GM18502 (cell line): ENCODE measurements around the gene NLRP6.
A peak's percentile ranks its signal among the peaks of the same experiment; 100 is the strongest.

ENCODE experiments used
- ATAC-seq: cut with Tn5 transposase; IDR thresholded peaks from one replicate; pipeline ENCODE4 v1.9.1; 2021; ENCODE audit warnings: mild to moderate bottlenecking; ENCODE audit not compliant: unreplicated experiment, poor library complexity

The NLRP6 gene

DNA sequence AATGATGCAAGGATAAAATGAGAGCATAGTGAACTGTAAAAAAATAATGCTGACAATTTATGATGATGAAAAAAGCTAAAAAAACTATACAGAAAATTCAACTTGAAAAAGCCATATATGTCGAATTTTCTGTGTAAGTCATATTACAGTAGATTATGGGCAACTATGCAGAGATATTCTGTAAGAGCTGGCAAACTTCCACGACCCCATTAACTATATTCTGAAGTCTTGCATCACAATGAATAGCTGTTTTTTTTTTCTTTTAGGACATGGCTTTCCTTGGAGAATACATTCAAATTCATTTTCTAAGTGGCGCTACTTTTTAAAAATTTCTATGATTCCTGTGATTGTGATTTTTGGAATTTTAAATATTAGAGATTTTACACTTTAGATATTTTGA lies 23.0 kb upstream of the NLRP6 start:
- ATAC-seq: no peak

GRCh38 chr11:255816-256215 lies 22.4 kb upstream of the NLRP6 start:
- no peak for ATAC-seq

DNA sequence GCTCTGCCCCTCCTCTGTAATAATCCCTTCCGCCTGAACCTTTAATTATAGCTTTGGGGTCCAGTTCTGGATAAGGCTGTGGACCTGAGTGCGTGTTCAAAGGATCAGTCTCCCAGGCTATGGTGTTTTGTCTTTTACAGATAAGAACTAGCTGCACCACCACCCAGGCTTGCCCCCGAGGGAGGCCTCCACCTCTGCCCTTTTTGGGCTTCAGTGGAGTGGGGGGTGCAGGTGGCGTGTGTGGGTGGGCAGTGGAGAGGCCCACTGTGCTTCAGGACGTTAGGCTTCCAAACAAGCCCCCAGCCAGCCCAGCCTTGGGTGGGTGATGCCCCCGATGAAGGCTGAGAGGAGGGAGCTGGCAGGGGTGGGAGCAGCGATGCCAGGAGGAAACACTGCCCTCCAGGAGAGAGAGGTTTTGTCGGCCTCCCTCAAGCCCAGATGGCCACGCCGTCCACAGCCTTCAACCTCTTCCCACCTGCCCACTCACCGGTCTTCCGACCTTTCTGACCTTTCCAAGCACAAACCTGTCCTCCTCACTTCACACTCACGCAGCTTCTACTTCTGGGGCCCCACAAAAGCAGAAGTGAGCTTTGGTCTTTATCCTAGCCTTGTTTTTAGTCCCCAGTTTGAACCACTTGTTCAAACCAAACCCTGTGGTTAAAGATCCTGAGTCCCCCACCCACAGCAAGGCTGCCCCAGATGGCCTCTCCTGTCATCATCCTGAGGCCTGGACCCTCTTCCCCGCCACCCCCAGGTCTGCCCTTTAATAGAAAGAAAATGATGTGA lies 21.1 kb upstream of the NLRP6 start:
- ATAC-seq: no peak

GRCh38 chr11:257766-258493 lies 20.3 kb upstream of the NLRP6 start:
- ATAC-seq: no peak

GRCh38 chr11:259413-259812 lies 18.8 kb upstream of the NLRP6 start:
- ATAC-seq: no peak

DNA sequence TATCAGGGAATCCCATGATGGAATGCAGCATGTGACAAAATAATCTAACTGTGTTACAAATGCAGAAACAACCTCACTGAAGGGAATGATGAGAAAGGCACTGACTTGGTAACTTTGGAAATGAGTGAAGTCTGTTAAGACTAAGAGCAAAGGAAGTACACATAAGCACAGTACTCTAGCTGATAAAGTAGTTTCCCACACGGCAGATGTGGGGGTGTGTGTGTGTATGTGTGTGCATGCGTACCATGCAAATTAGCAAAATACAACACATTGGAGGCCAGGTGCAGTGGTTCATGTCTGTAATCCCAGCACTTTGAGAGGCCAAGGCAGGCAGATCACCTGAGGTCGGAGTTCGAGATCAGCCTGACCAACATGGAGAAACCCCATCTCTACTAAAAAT lies 16.6 kb upstream of the NLRP6 start:
- ATAC-seq: no peak

GRCh38 chr11:266676-267439 lies 11.3 kb upstream of the NLRP6 start:
- ATAC-seq: no peak

GRCh38 chr11:267491-267994 lies 10.7 kb upstream of the NLRP6 start:
- no peak for ATAC-seq

DNA sequence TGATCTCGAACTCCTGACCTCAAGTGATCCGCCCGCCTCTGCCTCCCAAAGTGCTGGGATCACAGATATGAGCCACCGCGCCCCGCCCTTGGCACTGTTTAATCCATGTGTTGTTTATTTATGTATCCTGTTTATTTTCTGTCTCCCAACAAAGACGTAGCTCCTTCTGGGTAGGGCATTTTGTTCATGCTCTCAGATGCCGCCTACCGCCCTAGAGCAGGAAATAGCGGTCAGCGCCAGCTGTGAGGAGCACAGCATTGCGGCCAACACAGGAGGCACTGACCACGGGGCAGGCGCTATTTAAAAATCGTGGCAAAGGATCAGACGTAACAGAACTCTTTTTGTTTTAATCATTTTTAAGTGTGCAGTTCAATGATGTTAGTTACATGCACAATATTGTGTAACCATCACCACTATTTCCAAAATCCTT lies 9.5 kb upstream of the NLRP6 start:
- ATAC-seq: peak; percentile 45

GRCh38 chr11:269146-269890 lies 8.9 kb upstream of the NLRP6 start:
- peak; percentile 76 for ATAC-seq

GRCh38 chr11:270451-271318 lies 7.5 kb upstream of the NLRP6 start:
- ATAC-seq: no peak

GRCh38 chr11:271319-271715 lies 6.9 kb upstream of the NLRP6 start:
- ATAC-seq: no peak

DNA sequence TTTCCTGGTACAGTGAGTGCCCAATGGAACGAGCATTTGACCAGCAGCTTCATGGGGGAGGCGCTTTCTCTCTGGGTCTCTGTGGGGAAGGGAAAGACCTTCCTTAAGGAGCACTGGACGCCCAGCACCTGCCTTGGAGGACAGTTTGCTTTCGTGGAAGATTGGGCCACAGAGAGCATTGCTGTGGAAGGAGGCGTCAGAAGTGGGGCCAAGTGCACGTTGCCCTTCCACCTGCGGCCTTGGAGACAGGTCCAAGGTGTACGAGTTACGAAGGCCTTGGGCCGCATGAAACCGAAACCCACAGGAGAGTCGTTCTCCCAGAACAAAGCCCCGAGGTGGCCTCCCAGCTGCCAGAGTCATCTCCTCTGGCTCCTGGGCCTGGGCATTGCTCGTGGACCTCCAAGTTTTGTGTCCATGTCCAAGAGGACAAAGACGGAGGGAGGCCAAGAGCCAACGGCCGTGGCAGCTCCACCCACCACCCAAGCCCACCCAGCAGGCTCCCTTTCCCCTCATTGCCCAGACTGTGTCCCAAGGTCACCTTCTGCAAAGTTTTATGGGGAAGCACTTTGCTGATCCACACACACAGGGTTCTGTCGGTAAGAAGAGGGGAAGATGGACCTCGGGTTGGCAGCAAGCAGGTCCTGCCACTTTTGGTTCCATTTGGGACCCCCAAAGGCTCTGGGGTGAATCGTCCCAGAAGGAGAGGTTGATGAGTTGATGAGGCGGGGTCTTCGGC lies 5.8 kb upstream of the NLRP6 start:
- no peak for ATAC-seq

GRCh38 chr11:272931-273198 lies 5.3 kb upstream of the NLRP6 start:
- no peak for ATAC-seq

DNA sequence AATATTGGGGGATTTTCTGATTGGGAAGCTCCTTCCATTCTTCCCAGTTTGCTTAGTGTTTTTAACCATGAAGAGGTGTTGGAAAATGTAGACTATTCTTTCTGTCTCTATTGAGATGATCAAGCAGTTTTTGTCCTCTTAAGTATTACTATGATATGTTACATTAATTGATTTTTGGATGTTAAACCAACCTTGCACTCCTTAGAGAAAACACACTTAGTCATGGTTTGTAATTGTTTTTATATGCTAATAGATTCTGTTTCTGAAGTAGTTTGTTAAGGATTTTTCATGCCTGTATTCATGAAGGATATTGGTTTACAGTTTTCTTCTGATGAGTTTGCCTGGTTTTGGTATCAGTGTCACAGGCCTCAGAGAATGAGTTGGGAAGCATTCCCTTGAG lies 2.0 kb upstream of the NLRP6 start:
- no peak for ATAC-seq

GRCh38 chr11:279040-279965 lies 1.1 kb downstream of the NLRP6 start:
- no peak for ATAC-seq

GRCh38 chr11:279966-280705 lies 1.9 kb downstream of the NLRP6 start:
- ATAC-seq: no peak
